PFSK-1 (cell line): ENCODE measurements around the gene APEH.

Experiments
- FOXP2 ChIP-seq: optimal IDR thresholded peaks from 2 replicates; pipeline ENCODE3; 2011; ENCODE audit warnings: borderline replicate concordance, control low read depth, inconsistent platforms; ENCODE audit not compliant: insufficient read depth; ENCODE audit errors: extremely low read length, extremely low read depth
- POLR2AphosphoS5 ChIP-seq: IDR thresholded peaks from 2 replicates; pipeline ENCODE4 v1.6.1; 2012; ENCODE audit warnings: low read depth, mild to moderate bottlenecking, control low read depth, low read length, moderate library complexity
- SIN3A ChIP-seq: IDR thresholded peaks from 2 replicates; pipeline ENCODE4 v1.6.1; 2012; ENCODE audit warnings: mild to moderate bottlenecking, low read length, moderate library complexity, borderline replicate concordance; ENCODE audit not compliant: insufficient read depth
- TAF1 ChIP-seq: IDR thresholded peaks from 2 replicates; pipeline ENCODE4 v1.6.1; 2012; ENCODE audit warnings: low read length, control low read depth, borderline replicate concordance; ENCODE audit not compliant: insufficient read depth
- TF ChIP-seq, protein P1 (sequence below), 2 experiments: IDR thresholded peaks; 2 replicates each; pipeline versions ENCODE4 v1.6.1 to v1.8.0; 2011 to 2012; ENCODE audit warnings: low read depth in 2 of 2, low read length in 2 of 2, control low read depth in 1 of 2, inconsistent platforms in 1 of 2, mild to moderate bottlenecking in 1 of 2, moderate library complexity in 1 of 2; ENCODE audit not compliant: insufficient read depth in 1 of 2

DNA sequence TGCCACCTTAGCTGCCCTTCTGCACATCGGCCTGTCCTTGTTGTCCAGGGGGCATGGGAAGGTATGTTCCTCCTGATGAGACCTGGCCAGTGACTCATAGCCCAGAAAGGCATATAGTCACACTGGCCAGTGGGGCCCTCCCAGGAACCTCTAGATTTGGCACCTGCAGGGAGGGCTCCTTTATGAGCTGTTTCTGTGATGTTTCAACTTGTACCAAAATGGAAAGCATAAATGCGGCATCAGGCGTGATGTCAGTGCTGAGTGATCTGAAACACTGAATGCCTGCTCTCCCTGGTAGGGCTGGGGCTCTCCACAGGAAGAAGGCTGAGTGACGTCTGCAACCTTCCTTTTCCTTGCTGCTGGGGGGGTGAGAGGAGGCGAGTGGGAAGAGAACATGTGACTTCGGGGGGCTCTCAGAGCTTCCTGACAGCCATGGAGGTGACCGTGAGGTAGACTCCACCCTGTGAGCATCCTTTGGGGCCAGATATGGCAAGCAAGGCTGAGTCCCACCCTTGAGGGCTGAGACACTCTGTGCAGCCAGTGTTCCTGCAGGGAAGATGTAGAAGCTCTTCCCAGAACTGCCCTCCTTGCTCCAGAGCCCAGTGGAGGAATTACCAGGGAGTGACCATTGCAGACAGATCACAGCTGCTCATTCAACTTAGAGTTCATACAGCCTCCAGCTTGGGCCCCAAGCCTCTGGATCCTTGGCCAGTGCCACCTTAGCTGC is 37.1 kb upstream of the APEH start:
- TF ChIP-seq, protein P1, sequence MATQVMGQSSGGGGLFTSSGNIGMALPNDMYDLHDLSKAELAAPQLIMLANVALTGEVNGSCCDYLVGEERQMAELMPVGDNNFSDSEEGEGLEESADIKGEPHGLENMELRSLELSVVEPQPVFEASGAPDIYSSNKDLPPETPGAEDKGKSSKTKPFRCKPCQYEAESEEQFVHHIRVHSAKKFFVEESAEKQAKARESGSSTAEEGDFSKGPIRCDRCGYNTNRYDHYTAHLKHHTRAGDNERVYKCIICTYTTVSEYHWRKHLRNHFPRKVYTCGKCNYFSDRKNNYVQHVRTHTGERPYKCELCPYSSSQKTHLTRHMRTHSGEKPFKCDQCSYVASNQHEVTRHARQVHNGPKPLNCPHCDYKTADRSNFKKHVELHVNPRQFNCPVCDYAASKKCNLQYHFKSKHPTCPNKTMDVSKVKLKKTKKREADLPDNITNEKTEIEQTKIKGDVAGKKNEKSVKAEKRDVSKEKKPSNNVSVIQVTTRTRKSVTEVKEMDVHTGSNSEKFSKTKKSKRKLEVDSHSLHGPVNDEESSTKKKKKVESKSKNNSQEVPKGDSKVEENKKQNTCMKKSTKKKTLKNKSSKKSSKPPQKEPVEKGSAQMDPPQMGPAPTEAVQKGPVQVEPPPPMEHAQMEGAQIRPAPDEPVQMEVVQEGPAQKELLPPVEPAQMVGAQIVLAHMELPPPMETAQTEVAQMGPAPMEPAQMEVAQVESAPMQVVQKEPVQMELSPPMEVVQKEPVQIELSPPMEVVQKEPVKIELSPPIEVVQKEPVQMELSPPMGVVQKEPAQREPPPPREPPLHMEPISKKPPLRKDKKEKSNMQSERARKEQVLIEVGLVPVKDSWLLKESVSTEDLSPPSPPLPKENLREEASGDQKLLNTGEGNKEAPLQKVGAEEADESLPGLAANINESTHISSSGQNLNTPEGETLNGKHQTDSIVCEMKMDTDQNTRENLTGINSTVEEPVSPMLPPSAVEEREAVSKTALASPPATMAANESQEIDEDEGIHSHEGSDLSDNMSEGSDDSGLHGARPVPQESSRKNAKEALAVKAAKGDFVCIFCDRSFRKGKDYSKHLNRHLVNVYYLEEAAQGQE (IDR thresholded peaks at IDR 0.05; ENCODE audit: insufficient read depth in 1 of 2, low read depth in 2 of 2, low read length in 2 of 2), result no peak
- TF ChIP-seq SIN3A (no peak), POLR2AphosphoS5 (no peak), TAF1 (no peak), FOXP2 (no peak)
